Naive thymus-derived CD4-positive, alpha-beta T cell (primary cell): ENCODE measurements around the gene MTX1. TPM values are rescaled to one million over a fixed set of nuclear protein-coding genes. Genes with fewer than 3 reads are reported as not detected.

Experiments used
- ATAC-seq: fragments of 150-1000 bp; cut with Tn5 transposase; 2 replicates; pipeline ENCODE4 v1.10.0; 2021; ENCODE audit warnings: mild to moderate bottlenecking, moderate library complexity
- CTCF ChIA-PET: fragments of 350-600 bp; sonication (Branson Sonifier 250); formaldehyde crosslinking; loops from one replicate; lab custom pipeline; 2021; ENCODE audit warnings: antibody characterized with exemption; lab: Charles Lee
- POLR2A ChIA-PET: fragments of 350-600 bp; sonication (Branson Sonifier 250); formaldehyde crosslinking; loops from one replicate; lab custom pipeline; 2021; ENCODE audit warnings: antibody characterized with exemption, inconsistent platforms; lab: Charles Lee
- DNase-seq, 9 donors: peaks; one replicate each; pipeline versions ENCODE4 v3.0.0 to v3.0.0-alpha.2; 2020 to 2022; ENCODE audit warnings: mixed read lengths in 1 of 9
- H3K27ac ChIP-seq: one replicate; pipeline ENCODE4 v1.7.0; 2013; ENCODE audit warnings: mild to moderate bottlenecking, low read depth, low read length, moderate library complexity
- H3K27me3 ChIP-seq, 2 donors: one replicate each; pipeline ENCODE4 v1.7.0; 2013; ENCODE audit warnings: low read length in 2 of 2, mild to moderate bottlenecking in 2 of 2, moderate library complexity in 2 of 2; ENCODE audit not compliant: control insufficient read depth in 2 of 2, insufficient read depth in 2 of 2
- H3K36me3 ChIP-seq, 3 experiments: 1 replicate in 2 of 3; 2 replicates in 1 of 3; pipeline ENCODE4 v1.7.0; 2013; ENCODE audit warnings: low read length in 3 of 3, mild to moderate bottlenecking in 3 of 3, moderate library complexity in 1 of 3; ENCODE audit not compliant: insufficient read depth in 3 of 3, control insufficient read depth in 2 of 3
- H3K4me1 ChIP-seq, 2 donors: one replicate each; pipeline ENCODE4 v1.7.0; 2013; ENCODE audit warnings: low read length in 2 of 2, mild to moderate bottlenecking in 2 of 2, moderate library complexity in 1 of 2; ENCODE audit not compliant: control insufficient read depth in 2 of 2, insufficient read depth in 2 of 2
- H3K4me3 ChIP-seq: 2 replicates; pipeline ENCODE4 v1.7.0; 2013; ENCODE audit warnings: mild to moderate bottlenecking, low read length
- H3K9me3 ChIP-seq, 3 experiments: 1 replicate in 2 of 3; 2 replicates in 1 of 3; pipeline ENCODE4 v1.7.0; 2013; ENCODE audit warnings: low read length in 3 of 3; ENCODE audit not compliant: control insufficient read depth in 2 of 3
- H3K27ac Mint-ChIP-seq, 9 donors: one replicate each; pipeline ENCODE4 v1.8.0; 2020 to 2022; ENCODE audit warnings: mixed read lengths in 9 of 9, mild to moderate bottlenecking in 8 of 9, moderate library complexity in 5 of 9, inconsistent platforms in 2 of 9
- H3K27me3 Mint-ChIP-seq, 5 donors: one replicate each; pipeline ENCODE4 v1.8.0; 2021 to 2022; ENCODE audit warnings: mixed read lengths in 5 of 5, mild to moderate bottlenecking in 1 of 5
- H3K36me3 Mint-ChIP-seq, 5 donors: one replicate each; pipeline ENCODE4 v1.8.0; 2020 to 2022; ENCODE audit warnings: mixed read lengths in 5 of 5, mild to moderate bottlenecking in 3 of 5, inconsistent platforms in 1 of 5
- H3K4me1 Mint-ChIP-seq, 7 donors: one replicate each; pipeline ENCODE4 v1.8.0; 2020 to 2022; ENCODE audit warnings: mixed read lengths in 7 of 7, mild to moderate bottlenecking in 3 of 7, inconsistent platforms in 1 of 7
- H3K4me3 Mint-ChIP-seq, 10 donors: one replicate each; pipeline ENCODE4 v1.8.0; 2020 to 2022; ENCODE audit warnings: mild to moderate bottlenecking in 10 of 10, mixed read lengths in 10 of 10, moderate library complexity in 6 of 10, inconsistent platforms in 2 of 10
- H3K9me3 Mint-ChIP-seq, 11 donors: one replicate each; pipeline ENCODE4 v1.8.0; 2020 to 2022; ENCODE audit warnings: mixed read lengths in 11 of 11, mild to moderate bottlenecking in 4 of 11, inconsistent platforms in 1 of 11, moderate library complexity in 1 of 11
- intact Hi-C, 2 donors: fragments of 100-400 bp; cut with micrococcal nuclease; formaldehyde crosslinking; loops; one replicate each; pipeline ENCODE4 v1.15.1; 2023
- polyA plus RNA-seq, 2 donors: library from polyadenylated mRNA; unstranded; fragments of 300-500 nt; fragmentation: Illumina TruSeq; gene quantifications; one replicate each; pipeline ENCODE4 v1.2.3, GENCODE V29; 2021
- total RNA-seq, 6 experiments: library from RNA in 5 of 6; stranded (reverse) in 5 of 6; gene quantifications; 1 replicate in 5 of 6; 2 replicates in 1 of 6; pipeline ENCODE4 v1.2.3 and lab custom pipeline; 2021 to 2026

The MTX1 gene
- total and polyA plus RNA-seq, 7 experiments from 2014 or later: 19.5 to 49.9 (median 28.9) TPM

DNA sequence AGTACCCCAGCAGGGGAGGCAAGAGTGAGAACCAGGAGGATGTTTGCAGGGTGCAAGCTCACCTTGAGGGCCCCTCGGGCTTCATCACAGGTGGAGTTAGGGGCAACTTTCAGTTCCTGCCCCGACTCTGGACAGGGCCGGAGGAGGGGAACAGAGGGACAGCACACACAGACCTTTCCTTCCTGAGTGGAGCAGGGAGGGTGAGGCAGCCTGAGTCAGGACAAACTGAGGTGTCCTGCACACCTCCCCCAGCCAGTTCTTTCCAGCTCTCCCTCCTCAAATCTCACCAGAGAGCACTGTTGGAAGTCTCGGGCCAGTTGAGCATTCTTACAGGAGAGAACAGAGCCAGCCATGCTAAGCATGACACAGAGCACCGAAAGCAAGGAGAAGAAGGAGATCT, 45.3 kb downstream of the MTX1 start:
- Histone ChIP-seq H3K27ac (no peak overlapping the region), H3K27me3 (no peaks in the 10 kb centered on the region), H3K4me1 (peaks cover 4 to 10% of the 10 kb centered on the region in 2 donors), H3K36me3 (peaks cover 0 to 18% (median 0%) of the 10 kb centered on the region in 3 experiments), H3K4me3 (no peak overlapping the region), H3K9me3 (no peaks in the 10 kb centered on the region)
- H3K27me3 Mint-ChIP-seq: no peaks in the 10 kb centered on the region
- H3K4me3 Mint-ChIP-seq: peak overlapping the region; percentile 61 to 85 (median 77)
- H3K4me1 Mint-ChIP-seq: peaks cover 20 to 45% (median 39%) of the 10 kb centered on the region in 7 donors
- ATAC-seq: no peak
- H3K9me3 Mint-ChIP-seq: peaks cover 0 to 1% (median 0%) of the 10 kb centered on the region in 11 donors
- ChIA-PET POLR2A (no interaction called here), CTCF (interaction anchor here (0.5 to 0.6 kb wide), 2 partner anchors 92 to 359 kb away, joined by 3 to 4 read pairs; no protein-coding TSS in a partner anchor)
- peak overlapping the region in 8 of 9 donors; percentile 20 to 80 (median 51) for H3K27ac Mint-ChIP-seq
- intact Hi-C loops: loop anchor here in 1 of 2 donors (2.0 to 10.0 kb wide), 2 partner anchors 19 to 251 kb away; partner anchors contain the start of gene CLK2
- DNase-seq: no peak
- H3K36me3 Mint-ChIP-seq: peaks cover 0 to 17% (median 13%) of the 10 kb centered on the region in 5 donors

DNA sequence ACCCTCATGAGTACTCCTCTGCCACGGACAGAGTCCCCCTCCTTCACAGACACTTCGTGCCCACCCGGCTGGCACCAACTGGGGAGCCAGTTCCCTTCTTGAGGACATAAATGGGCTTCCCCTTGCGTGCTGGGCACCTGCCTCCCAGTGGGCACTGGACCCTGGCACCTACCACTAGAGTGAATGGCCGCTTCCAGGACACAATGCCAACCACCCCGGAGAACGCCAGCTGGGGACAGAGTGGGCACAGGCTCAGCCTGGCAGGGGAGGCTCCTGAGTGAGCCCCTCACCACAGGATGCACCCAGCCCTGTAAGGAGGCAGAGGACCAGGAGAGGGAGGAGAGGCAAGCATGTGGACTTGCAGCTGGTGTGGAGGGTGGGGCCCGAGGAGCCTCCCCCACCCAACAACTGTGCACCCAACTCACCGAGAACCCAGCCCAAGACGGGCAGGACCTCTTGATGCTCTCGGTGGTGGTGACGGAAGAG, 45.8 kb downstream of the MTX1 start:
- H3K27me3 Mint-ChIP-seq: no peaks in the 10 kb centered on the region
- H3K36me3 ChIP-seq: peaks cover 0 to 23% (median 1%) of the 10 kb centered on the region in 3 experiments
- H3K9me3 Mint-ChIP-seq: peaks cover 0 to 1% (median 0%) of the 10 kb centered on the region in 11 donors
- H3K4me1 Mint-ChIP-seq: peaks cover 20 to 45% (median 39%) of the 10 kb centered on the region in 7 donors
- peak overlapping the region; percentile 68 to 85 (median 78) for H3K4me3 Mint-ChIP-seq
- no peak for ATAC-seq
- H3K4me1 ChIP-seq: peaks cover 4 to 10% of the 10 kb centered on the region in 2 donors
- DNase-seq: no peak
- no peak overlapping the region for H3K27ac ChIP-seq
- ChIA-PET POLR2A (interaction anchor here (0.6 to 2.2 kb wide), 2 partner anchors 9 to 25 kb away, joined by 3 to 8 read pairs; no protein-coding TSS in a partner anchor), CTCF (interaction anchor here (0.5 to 1.3 kb wide), 3 partner anchors 53 to 91 kb away, joined by 4 to 7 read pairs (median 4); no protein-coding TSS in a partner anchor)
- H3K9me3 ChIP-seq: no peaks in the 10 kb centered on the region
- H3K27me3 ChIP-seq: no peaks in the 10 kb centered on the region
- H3K4me3 ChIP-seq: no peak overlapping the region
- peaks cover 0 to 17% (median 13%) of the 10 kb centered on the region in 5 donors for H3K36me3 Mint-ChIP-seq
- peak overlapping the region; percentile 22 to 88 (median 59) for H3K27ac Mint-ChIP-seq
- intact Hi-C loops: loop anchor here in 1 of 2 donors (2.0 to 10.0 kb wide), 2 partner anchors 19 to 251 kb away; partner anchors contain the start of gene CLK2

DNA sequence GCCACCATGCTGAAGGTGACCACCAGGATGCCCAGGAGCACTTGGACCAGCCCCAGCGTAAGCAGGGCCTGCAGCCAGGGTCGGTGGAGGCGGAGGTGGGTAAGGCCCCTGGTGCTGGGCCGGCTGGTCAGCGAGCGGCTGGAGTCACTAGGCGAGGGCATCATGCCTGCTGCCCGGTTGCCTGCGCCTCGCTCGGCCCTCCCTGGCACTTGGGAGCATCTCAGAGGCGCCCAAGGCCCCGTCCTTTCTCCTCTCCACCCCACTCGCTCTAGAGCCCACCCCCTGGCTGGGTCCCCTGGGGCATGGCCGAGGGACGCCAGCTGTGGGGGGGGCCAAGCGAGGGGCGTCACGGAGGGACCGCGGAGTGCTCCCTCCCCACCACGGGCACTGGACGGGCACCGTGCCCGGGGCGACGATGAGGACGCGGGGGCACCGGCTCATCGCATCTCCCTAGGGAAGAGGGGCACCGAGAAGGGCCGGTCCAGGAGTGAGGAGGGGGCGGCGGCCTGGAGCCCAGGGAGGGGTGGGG, 46.3 kb downstream of the MTX1 start:
- ChIA-PET CTCF (interaction anchor here (0.6 to 1.3 kb wide), 3 partner anchors 53 to 82 kb away, joined by 3 to 7 read pairs (median 4); partner anchors contain the start of gene KRTCAP2), POLR2A (interaction anchor here (0.6 to 2.2 kb wide), 3 partner anchors 10 to 602 kb away, joined by 3 to 8 read pairs (median 5); partner anchors contain the start of gene GON4L)
- H3K4me1 Mint-ChIP-seq: peaks cover 20 to 45% (median 39%) of the 10 kb centered on the region in 7 donors
- Histone ChIP-seq H3K27ac (peak overlapping the region; percentile 63), H3K36me3 (peaks cover 0 to 25% (median 6%) of the 10 kb centered on the region in 3 experiments), H3K27me3 (no peaks in the 10 kb centered on the region), H3K4me3 (peak overlapping the region; percentile 68), H3K9me3 (no peaks in the 10 kb centered on the region), H3K4me1 (peaks cover 4 to 10% of the 10 kb centered on the region in 2 donors)
- no peaks in the 10 kb centered on the region for H3K27me3 Mint-ChIP-seq
- H3K27ac Mint-ChIP-seq: peak overlapping the region in 5 of 9 donors; percentile 22 to 88 (median 59)
- H3K4me3 Mint-ChIP-seq: peak overlapping the region; percentile 68 to 85 (median 82)
- peaks cover 0 to 1% (median 0%) of the 10 kb centered on the region in 11 donors for H3K9me3 Mint-ChIP-seq
- peaks cover 0 to 17% (median 14%) of the 10 kb centered on the region in 5 donors for H3K36me3 Mint-ChIP-seq
- ATAC-seq: no peak
- intact Hi-C loops: loop anchor here (1.0 to 10.0 kb wide), 5 partner anchors 18 to 250 kb away; partner anchors contain the start of genes CLK2 (in 2 of the 2), MTX1 (in 1 of the 2) and THBS3 (in 1 of the 2)
- DNase-seq: no peak

DNA sequence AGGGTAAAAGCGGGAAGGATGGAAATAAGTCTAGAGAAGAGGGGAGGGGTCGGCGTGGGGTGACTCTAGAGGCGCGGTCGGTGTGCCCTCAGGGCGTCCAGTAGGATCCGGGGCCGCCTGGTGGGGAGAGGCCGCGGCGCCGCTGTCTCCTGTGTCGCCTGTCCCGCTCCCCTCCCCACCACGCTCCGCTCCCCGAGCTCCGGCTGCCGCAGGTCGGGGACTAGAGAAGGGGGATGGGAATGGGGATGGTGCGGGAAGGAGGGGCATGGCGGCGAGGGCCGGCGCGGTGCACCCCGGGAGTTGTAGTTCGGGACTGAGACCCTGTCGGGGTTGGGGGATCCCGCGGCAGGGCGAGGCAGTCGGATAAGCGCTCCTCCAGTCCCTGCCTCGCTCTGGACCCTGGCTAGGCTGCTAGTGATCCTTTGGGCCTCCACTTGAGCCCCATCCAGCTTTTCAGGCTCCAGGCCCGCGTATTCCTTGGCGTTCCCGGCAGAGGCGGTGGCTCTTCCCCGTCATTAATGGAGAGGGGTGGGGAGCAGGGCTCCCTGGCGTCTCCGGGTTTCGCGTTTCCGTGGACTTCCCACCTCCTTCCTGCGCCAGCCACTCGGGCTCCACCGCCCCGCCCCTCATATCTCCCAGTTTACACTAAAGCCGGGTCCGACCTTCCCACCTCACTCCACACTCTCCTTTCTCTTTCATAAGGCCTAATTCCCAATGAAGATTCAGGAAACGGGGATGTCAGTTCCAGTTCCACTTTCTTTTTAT, 46.9 kb downstream of the MTX1 start, which contains the start of gene ENTREP3:
ENTREP3 (minus strand) TSS at position 241 of the 765 bp plus-strand sequence. CDS start 606 bp downstream, outside the sequence.
- ChIA-PET POLR2A (interaction anchor here (0.7 to 2.2 kb wide), 3 partner anchors 10 to 602 kb away, joined by 3 to 8 read pairs (median 5); partner anchors contain the start of gene GON4L), CTCF (interaction anchor here (0.6 to 1.3 kb wide), 3 partner anchors 52 to 82 kb away, joined by 3 to 7 read pairs (median 4); partner anchors contain the start of gene KRTCAP2)
- DNase-seq: peak; percentile 51 to 83 (median 66)
- no peaks in the 10 kb centered on the region for H3K27me3 ChIP-seq
- ATAC-seq: peak; percentile 72
- Mint-ChIP-seq H3K4me1 (peaks cover 21 to 49% (median 42%) of the 10 kb centered on the region in 7 donors), H3K36me3 (peaks cover 0 to 21% (median 16%) of the 10 kb centered on the region in 5 donors), H3K27me3 (no peaks in the 10 kb centered on the region), H3K9me3 (peaks cover 0 to 1% (median 0%) of the 10 kb centered on the region in 11 donors), H3K4me3 (peak within 1 kb of the TSS; percentile 68 to 85 (median 82)), H3K27ac (peak within 1 kb of the TSS; percentile 28 to 88 (median 72))
- peaks cover 7 to 14% of the 10 kb centered on the region in 2 donors for H3K4me1 ChIP-seq
- peak within 1 kb of the TSS; percentile 63 for H3K27ac ChIP-seq
- peak within 1 kb of the TSS; percentile 68 for H3K4me3 ChIP-seq
- intact Hi-C loops: loop anchor here (1.0 to 10.0 kb wide), 5 partner anchors 17 to 249 kb away; partner anchors contain the start of genes CLK2 (in 2 of the 2), MTX1 (in 1 of the 2) and THBS3 (in 1 of the 2)
- H3K36me3 ChIP-seq: peaks cover 0 to 30% (median 6%) of the 10 kb centered on the region in 3 experiments
- H3K9me3 ChIP-seq: no peaks in the 10 kb centered on the region

DNA sequence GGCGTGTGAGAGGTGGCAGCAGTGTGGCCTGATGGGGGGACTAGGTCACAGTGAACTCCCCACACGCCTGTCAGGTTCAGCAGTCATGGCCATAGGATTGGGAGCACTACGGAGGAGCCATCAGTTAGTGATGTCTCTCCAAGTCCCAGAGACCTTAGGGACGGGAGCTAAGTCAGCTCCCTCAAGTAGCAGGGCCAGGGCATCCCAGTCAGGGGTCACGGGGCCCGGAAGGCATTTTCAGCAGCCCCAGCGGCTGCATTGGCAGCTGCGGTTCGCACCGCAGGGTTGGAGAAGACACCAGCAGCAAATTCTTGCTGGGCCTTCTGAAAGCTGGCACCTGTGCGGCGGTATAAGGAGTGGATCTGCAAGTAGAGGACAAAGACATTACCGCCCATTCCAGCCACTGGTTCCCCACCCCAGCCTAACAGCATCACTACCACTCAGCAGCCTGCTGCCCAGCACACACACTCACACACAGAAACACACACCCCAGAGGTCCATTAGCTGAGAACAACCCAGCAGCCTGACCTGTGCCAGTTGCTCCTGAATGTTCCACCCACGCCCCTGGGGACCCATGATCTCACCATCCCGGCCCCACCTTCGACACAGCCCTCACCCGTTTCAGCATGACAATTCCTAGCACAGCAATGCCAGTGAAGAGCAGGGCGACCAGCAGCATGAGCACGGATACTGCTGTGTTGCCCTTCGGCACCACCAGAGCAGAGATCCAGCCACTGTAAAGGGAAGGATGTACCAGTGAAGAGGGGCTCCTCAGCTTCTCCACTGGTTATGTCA, 47.8 kb downstream of the MTX1 start:
- H3K9me3 ChIP-seq: no peaks in the 10 kb centered on the region
- Mint-ChIP-seq H3K27ac (peak overlapping the region; percentile 18 to 75 (median 46)), H3K9me3 (peaks cover 0 to 1% (median 0%) of the 10 kb centered on the region in 11 donors), H3K4me3 (peak overlapping the region; percentile 63 to 85 (median 76)), H3K36me3 (peaks cover 0 to 22% (median 18%) of the 10 kb centered on the region in 5 donors), H3K4me1 (peaks cover 27 to 51% (median 44%) of the 10 kb centered on the region in 7 donors), H3K27me3 (no peaks in the 10 kb centered on the region)
- H3K4me3 ChIP-seq: no peak overlapping the region
- H3K36me3 ChIP-seq: peaks cover 0 to 33% (median 6%) of the 10 kb centered on the region in 3 experiments
- H3K4me1 ChIP-seq: peaks cover 13 to 22% of the 10 kb centered on the region in 2 donors
- CTCF ChIA-PET: interaction anchor here (0.7 to 1.3 kb wide), 2 partner anchors 66 to 78 kb away, joined by 3 read pairs; no protein-coding TSS in a partner anchor
- intact Hi-C loops: loop anchor here in 1 of 2 donors (5.0 to 10.0 kb wide), 2 partner anchors 49 to 249 kb away; partner anchors contain the start of genes MTX1 and THBS3
- ATAC-seq (no peak), DNase-seq (no peak)
- H3K27me3 ChIP-seq: no peaks in the 10 kb centered on the region
- POLR2A ChIA-PET: interaction anchor here (0.9 to 2.2 kb wide), 4 partner anchors 11 to 489 kb away, joined by 3 to 8 read pairs (median 3); no protein-coding TSS in a partner anchor
- H3K27ac ChIP-seq: peak overlapping the region; percentile 63
